Suprapubic skin (tissue), 4 donors: ENCODE results near the gene CAMK4. TPM values are rescaled to one million over a fixed set of nuclear protein-coding genes. Genes with fewer than 3 reads are reported as not detected.

Experiments
- DNase-seq, 2 donors: peaks; one replicate each; pipeline ENCODE4 v3.0.0-alpha.2; 2019; ENCODE audit warnings: low spot score in 2 of 2
- H3K27ac ChIP-seq: fragments of 200-600 bp; sonication (generic); one replicate; pipeline ENCODE4 v1.5.1; 2019
- H3K27me3 ChIP-seq: fragments of 200-600 bp; sonication (generic); one replicate; pipeline ENCODE4 v1.5.1; 2019
- H3K36me3 ChIP-seq: fragments of 200-600 bp; sonication (generic); one replicate; pipeline ENCODE4 v1.5.1; 2019
- H3K4me1 ChIP-seq: fragments of 200-600 bp; sonication (generic); one replicate; pipeline ENCODE4 v1.5.1; 2019
- H3K4me3 ChIP-seq: fragments of 200-600 bp; sonication (generic); one replicate; pipeline ENCODE4 v1.5.1; 2019; ENCODE audit warnings: mild to moderate bottlenecking
- H3K9me3 ChIP-seq: fragments of 200-600 bp; sonication (generic); one replicate; pipeline ENCODE4 v1.5.1; 2019
- CTCF ChIP-seq, 2 donors: fragments of 200-600 bp in 1 of 2; fragments of 450-650 bp in 1 of 2; sonication (generic) in 1 of 2; IDR thresholded peaks; one replicate each; pipeline ENCODE4 v1.5.1; 2016 to 2019; ENCODE audit warnings: antibody characterized with exemption in 2 of 2, mild to moderate bottlenecking in 1 of 2, moderate library complexity in 1 of 2
- EP300 ChIP-seq: sonication (generic); formaldehyde crosslinking; IDR thresholded peaks from one replicate; pipeline ENCODE4 v1.6.1; 2017; ENCODE audit warnings: antibody characterized with exemption
- POLR2A ChIP-seq, 2 donors: fragments of 450-650 bp; IDR thresholded peaks; one replicate each; pipeline ENCODE4 v1.6.1; 2017; ENCODE audit warnings: antibody characterized with exemption in 2 of 2, mild to moderate bottlenecking in 2 of 2, moderate library complexity in 2 of 2
- POLR2AphosphoS5 ChIP-seq, 3 donors: sonication (generic); formaldehyde crosslinking; IDR thresholded peaks; one replicate each; pipeline ENCODE4 v1.6.1; 2017; ENCODE audit warnings: antibody characterized with exemption in 3 of 3
- WGBS: methylation state at CpG from one replicate; pipeline ENCODE4 v1.1.5; 2018; 5-methylcytosine and 5-hydroxymethylcytosine counted together
- total RNA-seq, 4 donors: library from RNA; depleted of rRNA; stranded (reverse); fragments of >200 nt; gene quantifications; one replicate each; pipeline ENCODE4 v1.1.0, GENCODE V29; 2016

Gene CAMK4
- total RNA-seq, 4 donors from 2014 or later = 0.05 to 2.6 (median 0.21) TPM; not detected in 1

GRCh38 chr5:111266491-111266890 lies 42.3 kb downstream of the CAMK4 start:
- no peaks in the 10 kb centered on the region for H3K27me3 ChIP-seq
- no peaks in the 10 kb centered on the region for H3K9me3 ChIP-seq
- H3K27ac ChIP-seq = no peak overlapping the region
- no peaks in the 10 kb centered on the region for H3K4me1 ChIP-seq
- H3K4me3 ChIP-seq = no peak overlapping the region
- TF ChIP-seq EP300 = no peak
- no peak for TF ChIP-seq POLR2AphosphoS5 (IDR thresholded peaks at IDR 0.05)
- no peak for TF ChIP-seq POLR2A (IDR thresholded peaks at IDR 0.05)
- TF ChIP-seq CTCF (IDR thresholded peaks at IDR 0.05) = no peak
- WGBS = 44% methylated on average over 2 of the region's 2 CpGs
- no peak for DNase-seq
- no peaks in the 10 kb centered on the region for H3K36me3 ChIP-seq

- no peak overlapping the region for H3K27ac ChIP-seq
- no peak overlapping the region for H3K4me3 ChIP-seq
- no peak for DNase-seq
- H3K9me3 ChIP-seq = no peaks in the 10 kb centered on the region
- H3K36me3 ChIP-seq = no peaks in the 10 kb centered on the region
- no peak for TF ChIP-seq EP300
- TF ChIP-seq POLR2A (IDR thresholded peaks at IDR 0.05) = no peak
- TF ChIP-seq CTCF (IDR thresholded peaks at IDR 0.05) = no peak
- TF ChIP-seq POLR2AphosphoS5 (IDR thresholded peaks at IDR 0.05) = no peak
- H3K27me3 ChIP-seq = no peaks in the 10 kb centered on the region
- H3K4me1 ChIP-seq = no peaks in the 10 kb centered on the region
These were observed 44.1 kb downstream of the CAMK4 start for GRCh38 chr5:111268300-111268699.

- H3K27me3 ChIP-seq = no peaks in the 10 kb centered on the region
- WGBS = 75% methylated on average over 3 of the region's 3 CpGs
- H3K4me3 ChIP-seq = no peak overlapping the region
- H3K36me3 ChIP-seq = no peaks in the 10 kb centered on the region
- no peaks in the 10 kb centered on the region for H3K9me3 ChIP-seq
- DNase-seq = no peak
- no peaks in the 10 kb centered on the region for H3K4me1 ChIP-seq
- TF ChIP-seq POLR2A (IDR thresholded peaks at IDR 0.05) = no peak
- TF ChIP-seq POLR2AphosphoS5 (IDR thresholded peaks at IDR 0.05) = no peak
- no peak for TF ChIP-seq CTCF (IDR thresholded peaks at IDR 0.05)
- no peak for TF ChIP-seq EP300
- H3K27ac ChIP-seq = no peak overlapping the region
These were observed 47.7 kb downstream of the CAMK4 start for GRCh38 chr5:111271885-111272284.

- no peak for DNase-seq
- Histone ChIP-seq H3K4me3 (no peak overlapping the region), H3K27ac (no peak overlapping the region), H3K4me1 (no peaks in the 10 kb centered on the region), H3K9me3 (no peaks in the 10 kb centered on the region), H3K27me3 (no peaks in the 10 kb centered on the region), H3K36me3 (no peaks in the 10 kb centered on the region)
- TF ChIP-seq POLR2AphosphoS5 (IDR thresholded peaks at IDR 0.05) (no peak), CTCF (IDR thresholded peaks at IDR 0.05) (no peak), POLR2A (IDR thresholded peaks at IDR 0.05) (no peak), EP300 (no peak)
- 83% methylated on average over 2 of the region's 2 CpGs for WGBS
These were observed 52.9 kb downstream of the CAMK4 start for GRCh38 chr5:111277061-111277460.

- Histone ChIP-seq H3K27me3 (no peaks in the 10 kb centered on the region), H3K9me3 (no peaks in the 10 kb centered on the region), H3K27ac (no peak overlapping the region), H3K4me1 (no peaks in the 10 kb centered on the region), H3K36me3 (no peaks in the 10 kb centered on the region), H3K4me3 (no peak overlapping the region)
- peak in 1 of 2 donors; percentile 64 for DNase-seq
- TF ChIP-seq POLR2A (IDR thresholded peaks at IDR 0.05) = no peak
- no peak for TF ChIP-seq EP300
- no peak for TF ChIP-seq POLR2AphosphoS5 (IDR thresholded peaks at IDR 0.05)
- TF ChIP-seq CTCF (IDR thresholded peaks at IDR 0.05) = peak; percentile 14 to 53
- WGBS = 50% methylated on average over 12 of the region's 12 CpGs
These were observed 54.8 kb downstream of the CAMK4 start for GRCh38 chr5:111278858-111279504.
